Lung (tissue), 12 donors: ENCODE measurements around the gene FDXACB1. TPM values are rescaled to one million over a fixed set of nuclear protein-coding genes. Genes with fewer than 3 reads are reported as not detected.

Source experiments
- ATAC-seq: fragments of 200-7000 bp; cut with Tn5 transposase; one replicate; pipeline ENCODE4 v1.9.1; 2020; ENCODE audit warnings: moderate number of reproducible peaks; ENCODE audit not compliant: insufficient read depth, low FRiP score
- DNase-seq, 3 donors: peaks; one replicate each; pipeline ENCODE4 v3.0.0-alpha.2; 2013 to 2017
- H3K27ac ChIP-seq, 2 donors: one replicate each; pipeline ENCODE4 v1.5.1; 2013; ENCODE audit warnings: mild to moderate bottlenecking in 2 of 2, moderate library complexity in 2 of 2, control low read depth in 1 of 2, inconsistent platforms in 1 of 2, low read depth in 1 of 2, low read length in 1 of 2
- H3K27me3 ChIP-seq, 3 donors: one replicate each; pipeline ENCODE4 v1.5.1; 2013; ENCODE audit warnings: low read length in 2 of 3; ENCODE audit not compliant: control insufficient read depth in 3 of 3, insufficient read depth in 3 of 3
- H3K36me3 ChIP-seq, 4 donors: one replicate each; pipeline ENCODE4 v1.5.1; 2013; ENCODE audit warnings: low read length in 4 of 4, mild to moderate bottlenecking in 1 of 4, moderate library complexity in 1 of 4; ENCODE audit not compliant: control insufficient read depth in 4 of 4, insufficient read depth in 4 of 4
- H3K4me1 ChIP-seq, 5 donors: one replicate each; pipeline ENCODE4 v1.5.1; 2013; ENCODE audit warnings: low read length in 5 of 5, mild to moderate bottlenecking in 2 of 5, moderate library complexity in 1 of 5; ENCODE audit not compliant: control insufficient read depth in 5 of 5, insufficient read depth in 5 of 5
- H3K4me3 ChIP-seq: one replicate; pipeline ENCODE4 v1.5.1; 2013; ENCODE audit warnings: mild to moderate bottlenecking, control low read depth, moderate library complexity
- H3K9ac ChIP-seq, 2 donors: one replicate each; pipeline ENCODE4 v1.5.1; 2013; ENCODE audit warnings: low read length in 2 of 2, control low read depth in 1 of 2; ENCODE audit not compliant: insufficient read depth in 1 of 2
- H3K9me3 ChIP-seq, 4 donors: one replicate each; pipeline ENCODE4 v1.5.1; 2013; ENCODE audit warnings: low read length in 3 of 4, mild to moderate bottlenecking in 1 of 4, moderate library complexity in 1 of 4; ENCODE audit not compliant: control insufficient read depth in 4 of 4, insufficient read depth in 3 of 4
- CTCF ChIP-seq: IDR thresholded peaks from 2 replicates; pipeline ENCODE4 v1.5.1; 2012; ENCODE audit warnings: mild to moderate bottlenecking; ENCODE audit errors: control extremely low read depth, extremely low read depth
- WGBS, 2 donors: extraction: QIAGEN DNeasy Blood & Tissue Kit; methylation state at CpG; one replicate each; pipeline ENCODE4 v1.1.7; 2013; 5-methylcytosine and 5-hydroxymethylcytosine counted together
- polyA plus RNA-seq, 2 donors: library from polyadenylated mRNA; stranded (reverse); fragments of 200-250 nt; gene quantifications; one replicate each; pipeline ENCODE4 v1.2.1, GENCODE V29; 2013
- total RNA-seq, 2 donors: library from RNA; depleted of rRNA in 1 of 2; stranded (reverse); fragments of >200 nt in 1 of 2; gene quantifications; one replicate each; pipeline ENCODE4 v1.2.1, GENCODE V29; 2014 to 2021
- donor health status: control.
- donor health status: control.
- donor health status: Bipolar disorder and iron deficiency.
- donor health status: healthy.
- donor health status: DM: yes; HTN: yes; CAD: no.

The FDXACB1 gene
- total and polyA plus RNA-seq, 4 donors: 2.2 to 2.7 (median 2.4) TPM

- no peak for TF ChIP-seq CTCF
- H3K9ac ChIP-seq: no peak overlapping the region
- no peak overlapping the region for H3K4me3 ChIP-seq
- WGBS, 2 donors: 59 to 71% methylated on average over 9 of the region's 9 CpGs
- peaks cover 0 to 6% (median 0%) of the 10 kb centered on the region in 4 donors for H3K36me3 ChIP-seq
- DNase-seq (no peak), ATAC-seq (no peak)
- H3K27me3 ChIP-seq: no peaks in the 10 kb centered on the region
- H3K4me1 ChIP-seq: peaks cover 0 to 32% (median 11%) of the 10 kb centered on the region in 5 donors
- H3K9me3 ChIP-seq: no peaks in the 10 kb centered on the region
- peak overlapping the region; percentile 86 to 92 for H3K27ac ChIP-seq
These were observed 32.0 kb upstream of the FDXACB1 start for GRCh38 chr11:111910676-111911562.

GRCh38 chr11:111909378-111909777 is 30.4 kb upstream of the FDXACB1 start:
- 79 to 80% methylated on average over 5 of the region's 5 CpGs for WGBS, 2 donors
- peaks cover 0 to 30% (median 11%) of the 10 kb centered on the region in 5 donors for H3K4me1 ChIP-seq
- H3K27me3 ChIP-seq: no peaks in the 10 kb centered on the region
- H3K9me3 ChIP-seq: no peaks in the 10 kb centered on the region
- peaks cover 0 to 6% (median 0%) of the 10 kb centered on the region in 4 donors for H3K36me3 ChIP-seq
- no peak overlapping the region for H3K9ac ChIP-seq
- peak overlapping the region in 1 of 2 donors; percentile 92 for H3K27ac ChIP-seq
- DNase-seq: no peak
- no peak for ATAC-seq
- no peak for TF ChIP-seq CTCF
- H3K4me3 ChIP-seq: no peak overlapping the region

- Histone ChIP-seq H3K4me3 (no peak overlapping the region), H3K27ac (peak overlapping the region in 1 of 2 donors; percentile 92), H3K9me3 (no peaks in the 10 kb centered on the region), H3K9ac (no peak overlapping the region), H3K36me3 (peaks cover 0 to 6% (median 0%) of the 10 kb centered on the region in 4 donors), H3K4me1 (peaks cover 0 to 24% (median 9%) of the 10 kb centered on the region in 5 donors), H3K27me3 (no peaks in the 10 kb centered on the region)
- no peak for ATAC-seq
- WGBS, 2 donors: 83 to 87% methylated on average over 5 of the region's 5 CpGs
- no peak for DNase-seq
- TF ChIP-seq CTCF: no peak
These were observed 29.8 kb upstream of the FDXACB1 start for GRCh38 chr11:111908639-111909305.
